Measurements from ENCODE around the gene DYRK1A.

- TF ChIP-seq CTCF (conservative IDR thresholded peaks at IDR 0.05; ENCODE audit: low read depth, low read length) (no peak), EZH2 (IDR thresholded peaks at IDR 0.05; ENCODE audit: low read length, unreplicated experiment) (no peak), EZH2phosphoT487 (IDR thresholded peaks at IDR 0.05; ENCODE audit: borderline replicate concordance, low read length) (no peak)
Observed at GRCh38 chr21:37405629-37406028, 39.1 kb downstream of the DYRK1A start.
